Body of pancreas (tissue), 4 donors: ENCODE measurements around the gene MYO7B.

Source experiments
- CTCF ChIP-seq, 7 experiments: fragments of 450-650 bp in 4 of 7; fragments of 200-600 bp in 3 of 7; sonication (generic) in 3 of 7; IDR thresholded peaks; one replicate each; pipeline ENCODE4 v1.5.1; 2016 to 2019; ENCODE audit warnings: antibody characterized with exemption in 7 of 7
- POLR2A ChIP-seq, 3 donors: fragments of 450-650 bp; IDR thresholded peaks; one replicate each; pipeline ENCODE4 v1.6.1; 2016; ENCODE audit warnings: antibody characterized with exemption in 3 of 3, mild to moderate bottlenecking in 2 of 3

- TF ChIP-seq POLR2A (IDR thresholded peaks at IDR 0.05) (no peak), CTCF (IDR thresholded peaks at IDR 0.05) (no peak)
Observed at GRCh38 chr2:127664065-127664894, 128.8 kb downstream of the MYO7B start.
